Keratinocyte (primary cell): ENCODE data around the gene ANTKMT.

ENCODE experiments used
- CTCF ChIP-seq, 3 experiments: IDR thresholded peaks in 1 of 3; conservative IDR thresholded peaks in 1 of 3; optimal IDR thresholded peaks in 1 of 3; 2 replicates in 2 of 3; 3 replicates in 1 of 3; pipeline versions ENCODE3 to v1.5.1; 2011; ENCODE audit warnings: low read length in 3 of 3, mild to moderate bottlenecking in 3 of 3, moderate library complexity in 2 of 3, control low read depth in 1 of 3, inconsistent platforms in 1 of 3; ENCODE audit not compliant: insufficient read depth in 2 of 3; ENCODE audit errors: extremely low read depth in 1 of 3
- EZH2 ChIP-seq: IDR thresholded peaks from one replicate; pipeline ENCODE4 v1.6.1; 2012; ENCODE audit warnings: inconsistent platforms, mild to moderate bottlenecking, low read length, moderate library complexity

- TF ChIP-seq CTCF (optimal IDR thresholded peaks at IDR 0.05 in 1 of 3, IDR thresholded peaks at IDR 0.05 in 1 of 3, conservative IDR thresholded peaks at IDR 0.05 in 1 of 3; ENCODE audit: extremely low read depth in 1 of 3, insufficient read depth in 2 of 3, low read length in 3 of 3) (no peak), EZH2 (no peak)
These were observed 18.6 kb upstream of the ANTKMT start for GRCh38 chr16:702341-702740.
